Esophagus muscularis mucosa (tissue), 4 donors: ENCODE results near the gene AP1M1. TPM values are rescaled to one million over a fixed set of nuclear protein-coding genes. Genes with fewer than 3 reads are reported as not detected.

ENCODE experiments used
- DNase-seq: peaks from one replicate; pipeline ENCODE4 v3.0.0-alpha.2; 2017; ENCODE audit errors: extremely low spot score
- H3K27ac ChIP-seq, 4 donors: fragments of 200-600 bp; sonication (generic); replicated peaks in 1 of 4; 1 replicate in 3 of 4; 2 replicates in 1 of 4; pipeline ENCODE4 v1.5.1; 2016 to 2019; ENCODE audit warnings: mild to moderate bottlenecking in 1 of 4
- H3K27me3 ChIP-seq, 4 donors: fragments of 200-600 bp; sonication (generic); one replicate each; pipeline versions ENCODE4 v1.5.1 to v1.6.0; 2016 to 2019
- H3K36me3 ChIP-seq, 4 donors: fragments of 200-600 bp; sonication (generic); one replicate each; pipeline ENCODE4 v1.5.1; 2016 to 2019
- H3K4me1 ChIP-seq, 4 donors: fragments of 200-600 bp; sonication (generic); one replicate each; pipeline ENCODE4 v1.5.1; 2016 to 2019
- H3K4me3 ChIP-seq, 4 donors: fragments of 200-600 bp; sonication (generic); 1 replicate in 2 of 4; 2 replicates in 2 of 4; pipeline ENCODE4 v1.5.1; 2016 to 2019; ENCODE audit warnings: mild to moderate bottlenecking in 4 of 4, moderate library complexity in 1 of 4
- H3K9me3 ChIP-seq, 4 donors: fragments of 200-600 bp; sonication (generic); 1 replicate in 3 of 4; 2 replicates in 1 of 4; pipeline ENCODE4 v1.5.1; 2016 to 2019
- EP300 ChIP-seq: sonication (generic); formaldehyde crosslinking; IDR thresholded peaks from one replicate; pipeline ENCODE4 v1.6.1; 2017; ENCODE audit warnings: antibody characterized with exemption
- POLR2A ChIP-seq: fragments of 450-650 bp; IDR thresholded peaks from one replicate; pipeline ENCODE4 v1.6.1; 2017; ENCODE audit warnings: antibody characterized with exemption, moderate library complexity, mild to moderate bottlenecking, low read depth
- POLR2AphosphoS5 ChIP-seq, 2 donors: sonication (generic); formaldehyde crosslinking; IDR thresholded peaks; one replicate each; pipeline ENCODE4 v1.6.1; 2017; ENCODE audit warnings: antibody characterized with exemption in 2 of 2
- WGBS: methylation state at CpG from one replicate; pipeline ENCODE4 v1.1.5; 2018; 5-methylcytosine and 5-hydroxymethylcytosine counted together
- intact Hi-C: fragments of 100-400 bp; cut with DNase I; formaldehyde crosslinking; loops from one replicate; pipeline ENCODE4 v1.15.1; 2023
- total RNA-seq, 4 donors: library from RNA; depleted of rRNA; stranded (reverse); fragments of >200 nt; gene quantifications; one replicate each; pipeline versions ENCODE4 v1.1.0 to v1.2.1, GENCODE V29; 2016
- TF ChIP-seq, protein P1 (sequence below), 3 experiments: fragments of 200-600 bp in 2 of 3; fragments of 450-650 bp in 1 of 3; sonication (generic) in 2 of 3; IDR thresholded peaks; one replicate each; pipeline ENCODE4 v1.5.1; 2017 to 2019; ENCODE audit warnings: antibody characterized with exemption in 3 of 3, mild to moderate bottlenecking in 2 of 3, moderate library complexity in 1 of 3

Gene AP1M1
- total RNA-seq, 4 donors from 2014 or later: 63.1 to 115 (median 98.6) TPM

- no peak for DNase-seq
- Histone ChIP-seq H3K4me1 (no peaks in the 10 kb centered on the region), H3K27me3 (no peaks in the 10 kb centered on the region), H3K27ac (no peak overlapping the region), H3K36me3 (peaks cover 59 to 85% (median 80%) of the 10 kb centered on the region in 4 donors), H3K9me3 (no peaks in the 10 kb centered on the region), H3K4me3 (no peak overlapping the region)
- WGBS: 92% methylated on average over 8 of the region's 19 CpGs
- no peak for TF ChIP-seq POLR2AphosphoS5 (IDR thresholded peaks at IDR 0.05)
- intact Hi-C loops: no loop called here
Measured at GRCh38 chr19:16233081-16233776, 35.5 kb downstream of the AP1M1 start.

DNA sequence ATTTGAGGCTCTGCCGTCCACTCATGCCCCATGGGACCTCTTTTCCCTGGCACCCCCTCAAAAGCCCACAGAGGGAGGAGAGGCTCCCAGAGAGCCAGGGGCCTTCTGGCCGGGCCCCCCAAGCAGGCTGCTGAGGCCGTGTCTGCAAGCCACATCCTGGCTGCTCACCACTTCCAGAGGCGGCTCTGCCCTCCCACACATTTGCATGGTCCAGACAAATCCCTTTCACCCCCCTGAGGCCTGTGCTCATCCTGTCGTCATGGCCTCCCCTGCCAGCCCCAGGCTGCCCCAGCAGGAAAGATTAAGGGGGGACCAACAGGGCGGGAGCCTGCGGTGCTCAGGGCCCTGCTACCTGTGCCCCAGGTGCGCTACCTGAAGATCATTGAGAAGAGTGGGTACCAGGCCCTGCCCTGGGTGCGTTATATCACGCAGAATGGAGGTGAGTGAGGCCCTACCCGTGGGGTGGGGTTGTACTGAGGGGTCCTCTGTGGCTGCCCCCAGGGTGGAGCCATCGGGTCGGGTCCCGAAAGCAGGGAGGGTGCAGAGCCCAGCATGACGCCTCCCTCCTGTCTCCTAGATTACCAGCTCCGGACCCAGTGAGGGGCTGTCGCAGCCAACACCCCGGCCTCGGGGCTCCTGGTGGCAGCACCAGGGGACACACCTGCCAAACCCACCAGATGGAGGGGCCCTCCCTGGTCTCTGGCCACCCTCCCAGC, 36.3 kb downstream of the AP1M1 start:
- H3K27ac ChIP-seq: no peak overlapping the region
- TF ChIP-seq, protein P1, sequence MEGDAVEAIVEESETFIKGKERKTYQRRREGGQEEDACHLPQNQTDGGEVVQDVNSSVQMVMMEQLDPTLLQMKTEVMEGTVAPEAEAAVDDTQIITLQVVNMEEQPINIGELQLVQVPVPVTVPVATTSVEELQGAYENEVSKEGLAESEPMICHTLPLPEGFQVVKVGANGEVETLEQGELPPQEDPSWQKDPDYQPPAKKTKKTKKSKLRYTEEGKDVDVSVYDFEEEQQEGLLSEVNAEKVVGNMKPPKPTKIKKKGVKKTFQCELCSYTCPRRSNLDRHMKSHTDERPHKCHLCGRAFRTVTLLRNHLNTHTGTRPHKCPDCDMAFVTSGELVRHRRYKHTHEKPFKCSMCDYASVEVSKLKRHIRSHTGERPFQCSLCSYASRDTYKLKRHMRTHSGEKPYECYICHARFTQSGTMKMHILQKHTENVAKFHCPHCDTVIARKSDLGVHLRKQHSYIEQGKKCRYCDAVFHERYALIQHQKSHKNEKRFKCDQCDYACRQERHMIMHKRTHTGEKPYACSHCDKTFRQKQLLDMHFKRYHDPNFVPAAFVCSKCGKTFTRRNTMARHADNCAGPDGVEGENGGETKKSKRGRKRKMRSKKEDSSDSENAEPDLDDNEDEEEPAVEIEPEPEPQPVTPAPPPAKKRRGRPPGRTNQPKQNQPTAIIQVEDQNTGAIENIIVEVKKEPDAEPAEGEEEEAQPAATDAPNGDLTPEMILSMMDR (IDR thresholded peaks at IDR 0.05): no peak
- no peak for TF ChIP-seq EP300
- TF ChIP-seq POLR2A: no peak
- TF ChIP-seq POLR2AphosphoS5 (IDR thresholded peaks at IDR 0.05): no peak
- peaks cover 52 to 77% (median 72%) of the 10 kb centered on the region in 4 donors for H3K36me3 ChIP-seq

GRCh38 chr19:16234552-16235445, 37.1 kb downstream of the AP1M1 start:
- Histone ChIP-seq H3K4me3 (no peak overlapping the region), H3K4me1 (no peaks in the 10 kb centered on the region), H3K36me3 (peaks cover 44 to 69% (median 64%) of the 10 kb centered on the region in 4 donors), H3K27ac (no peak overlapping the region), H3K9me3 (no peaks in the 10 kb centered on the region), H3K27me3 (no peaks in the 10 kb centered on the region)
- no peak for DNase-seq
- TF ChIP-seq, protein P1 (IDR thresholded peaks at IDR 0.05): no peak
- no peak for TF ChIP-seq EP300
- TF ChIP-seq POLR2AphosphoS5 (IDR thresholded peaks at IDR 0.05): no peak
- no peak for TF ChIP-seq POLR2A
- WGBS: 88% methylated on average over 34 of the region's 41 CpGs
- intact Hi-C loops: no loop called here

More for the DNA sequence above, 36.3 kb downstream of the AP1M1 start:
- WGBS: 85% methylated on average over 11 of the region's 19 CpGs
- intact Hi-C loops: no loop called here
- Histone ChIP-seq H3K9me3 (no peaks in the 10 kb centered on the region), H3K27me3 (no peaks in the 10 kb centered on the region), H3K4me1 (no peaks in the 10 kb centered on the region), H3K4me3 (no peak overlapping the region)
- no peak for DNase-seq

- Histone ChIP-seq H3K9me3 (no peaks in the 10 kb centered on the region), H3K27me3 (no peaks in the 10 kb centered on the region), H3K36me3 (peaks cover 37 to 57% (median 54%) of the 10 kb centered on the region in 4 donors), H3K4me3 (no peak overlapping the region), H3K4me1 (no peaks in the 10 kb centered on the region), H3K27ac (no peak overlapping the region)
- 88% methylated on average over 21 of the region's 21 CpGs for WGBS
- DNase-seq: no peak
- intact Hi-C loops: no loop called here
- TF ChIP-seq POLR2A (no peak), EP300 (no peak), POLR2AphosphoS5 (IDR thresholded peaks at IDR 0.05) (no peak)
- TF ChIP-seq, protein P1 (IDR thresholded peaks at IDR 0.05): no peak
Measured at GRCh38 chr19:16235811-16236652, 38.3 kb downstream of the AP1M1 start.
